KMS-11 (cell line): ENCODE results near the gene SRSF3.

Source experiments
- H2AFZ ChIP-seq: fragments of 200-600 bp; sonication (generic); 2 replicates; pipeline ENCODE4 v1.6.1; 2016; ENCODE audit warnings: antibody characterized with exemption, mixed run types, low read depth
- H3K27ac ChIP-seq: fragments of 200-600 bp; sonication (generic); 2 replicates; pipeline ENCODE4 v1.6.1; 2016; ENCODE audit warnings: mild to moderate bottlenecking, mixed run types
- H3K27me3 ChIP-seq: fragments of 200-600 bp; sonication (generic); 2 replicates; pipeline ENCODE4 v1.6.1; 2017; ENCODE audit warnings: mild to moderate bottlenecking, low read depth, mixed run types, moderate library complexity; ENCODE audit not compliant: insufficient read depth
- H3K36me3 ChIP-seq: fragments of 200-600 bp; sonication (generic); 2 replicates; pipeline ENCODE4 v1.6.1; 2017; ENCODE audit warnings: mild to moderate bottlenecking, mixed run types; ENCODE audit not compliant: insufficient read depth
- H3K4me1 ChIP-seq: fragments of 200-600 bp; sonication (generic); 2 replicates; pipeline ENCODE4 v1.6.1; 2016; ENCODE audit warnings: mild to moderate bottlenecking, low read depth, mixed run types; ENCODE audit not compliant: poor library complexity, severe bottlenecking
- H3K4me2 ChIP-seq: fragments of 200-600 bp; sonication (generic); 2 replicates; pipeline ENCODE4 v1.7.0; 2016; ENCODE audit warnings: mild to moderate bottlenecking, mixed run types
- H3K4me3 ChIP-seq: fragments of 200-600 bp; sonication (generic); IDR thresholded peaks from 2 replicates; pipeline ENCODE4 v1.6.1; 2017; ENCODE audit warnings: low read depth, low read length, mixed read lengths; ENCODE audit not compliant: insufficient read depth
- H3K79me2 ChIP-seq: fragments of 200-600 bp; sonication (generic); 2 replicates; pipeline ENCODE4 v1.6.1; 2016; ENCODE audit warnings: low read depth, mixed run types; ENCODE audit not compliant: insufficient read depth
- H3K9ac ChIP-seq: fragments of 200-600 bp; sonication (generic); 2 replicates; pipeline ENCODE4 v1.6.1; 2016; ENCODE audit warnings: mild to moderate bottlenecking, mixed run types
- H4K20me1 ChIP-seq: fragments of 200-600 bp; sonication (generic); 2 replicates; pipeline ENCODE4 v1.6.1; 2016; ENCODE audit warnings: mild to moderate bottlenecking, mixed run types; ENCODE audit not compliant: insufficient read depth
- CTCF ChIP-seq: fragments of 200-600 bp; sonication (generic); conservative IDR thresholded peaks from 2 replicates; pipeline ENCODE4 v1.6.1; 2017; ENCODE audit warnings: low read depth, mild to moderate bottlenecking, antibody characterized with exemption, low read length, moderate library complexity, mixed read lengths

The SRSF3 gene

GRCh38 chr6:36574679-36575078 lies 19.5 kb upstream of the SRSF3 start:
- no peaks in the 10 kb centered on the region for H3K79me2 ChIP-seq
- H3K9ac ChIP-seq: no peak overlapping the region
- H2AFZ ChIP-seq: no peak overlapping the region
- no peak overlapping the region for H3K27ac ChIP-seq
- H3K4me3 ChIP-seq: no peak overlapping the region
- no peaks in the 10 kb centered on the region for H4K20me1 ChIP-seq
- no peak overlapping the region for H3K4me2 ChIP-seq
- no peaks in the 10 kb centered on the region for H3K27me3 ChIP-seq
- no peaks in the 10 kb centered on the region for H3K36me3 ChIP-seq
- no peak for TF ChIP-seq CTCF
- peaks cover 8% of the 10 kb centered on the region for H3K4me1 ChIP-seq

- no peak overlapping the region for H3K4me3 ChIP-seq
- no peak overlapping the region for H3K9ac ChIP-seq
- no peaks in the 10 kb centered on the region for H3K36me3 ChIP-seq
- no peaks in the 10 kb centered on the region for H3K4me1 ChIP-seq
- H3K27me3 ChIP-seq: no peaks in the 10 kb centered on the region
- H2AFZ ChIP-seq: no peak overlapping the region
- no peaks in the 10 kb centered on the region for H4K20me1 ChIP-seq
- H3K4me2 ChIP-seq: no peak overlapping the region
- no peak overlapping the region for H3K27ac ChIP-seq
- H3K79me2 ChIP-seq: no peaks in the 10 kb centered on the region
- no peak for TF ChIP-seq CTCF
Observed at GRCh38 chr6:36576578-36576977, 17.6 kb upstream of the SRSF3 start.

DNA sequence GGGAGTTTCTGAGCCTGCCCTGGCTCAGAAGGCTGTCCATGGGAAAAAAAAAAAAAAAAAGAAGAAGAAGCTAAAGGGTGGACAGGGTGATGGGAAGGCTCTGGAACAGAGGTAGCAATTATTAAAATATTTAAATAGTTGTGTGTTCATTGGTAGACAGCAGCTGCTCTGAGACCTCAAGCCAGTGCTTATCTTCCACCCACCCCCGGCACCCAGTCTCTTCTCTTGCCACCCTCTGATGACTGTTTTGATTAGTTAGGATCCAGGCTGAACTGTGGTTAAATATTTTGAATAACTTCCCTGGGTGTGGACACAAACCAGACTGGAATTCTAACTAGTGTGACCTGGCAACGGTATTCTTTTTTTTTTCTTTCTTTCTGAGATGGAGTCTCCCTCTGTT lies 16.9 kb upstream of the SRSF3 start:
- Histone ChIP-seq H2AFZ (no peak overlapping the region), H3K4me2 (no peak overlapping the region), H3K36me3 (no peaks in the 10 kb centered on the region), H3K4me1 (no peaks in the 10 kb centered on the region), H3K79me2 (no peaks in the 10 kb centered on the region), H3K27me3 (no peaks in the 10 kb centered on the region), H3K4me3 (no peak overlapping the region), H4K20me1 (no peaks in the 10 kb centered on the region), H3K27ac (no peak overlapping the region), H3K9ac (no peak overlapping the region)
- no peak for TF ChIP-seq CTCF

- no peaks in the 10 kb centered on the region for H3K79me2 ChIP-seq
- no peak overlapping the region for H3K4me3 ChIP-seq
- H3K27me3 ChIP-seq: no peaks in the 10 kb centered on the region
- no peak overlapping the region for H2AFZ ChIP-seq
- no peak overlapping the region for H3K9ac ChIP-seq
- no peaks in the 10 kb centered on the region for H3K36me3 ChIP-seq
- H3K27ac ChIP-seq: no peak overlapping the region
- no peak for TF ChIP-seq CTCF
- H4K20me1 ChIP-seq: no peaks in the 10 kb centered on the region
- H3K4me2 ChIP-seq: no peak overlapping the region
- H3K4me1 ChIP-seq: no peaks in the 10 kb centered on the region
Observed at GRCh38 chr6:36578030-36578429, 16.1 kb upstream of the SRSF3 start.

DNA sequence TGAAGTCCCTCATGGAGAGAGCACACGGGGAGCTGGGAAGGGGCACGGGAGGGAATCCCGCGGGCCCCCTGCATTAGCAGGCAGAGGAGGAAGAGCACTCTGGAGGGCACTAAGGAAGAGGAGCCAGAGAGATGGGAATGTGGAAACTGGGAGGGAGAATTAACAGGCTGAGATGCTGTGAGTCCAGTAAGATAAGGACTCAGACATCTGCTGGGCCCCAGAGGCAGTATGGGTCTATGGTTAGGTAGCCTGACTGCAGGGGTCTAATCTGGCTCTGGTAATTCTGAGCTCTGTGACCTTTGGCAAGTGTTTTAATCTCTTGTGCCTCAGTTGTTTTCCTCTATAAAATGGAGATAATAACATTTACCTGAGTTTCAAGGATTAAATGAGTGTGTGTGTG lies 15.7 kb upstream of the SRSF3 start:
- Histone ChIP-seq H4K20me1 (no peaks in the 10 kb centered on the region), H3K9ac (no peak overlapping the region), H3K79me2 (no peaks in the 10 kb centered on the region), H2AFZ (no peak overlapping the region), H3K27ac (no peak overlapping the region), H3K36me3 (no peaks in the 10 kb centered on the region), H3K27me3 (no peaks in the 10 kb centered on the region), H3K4me2 (no peak overlapping the region), H3K4me1 (no peaks in the 10 kb centered on the region), H3K4me3 (no peak overlapping the region)
- no peak for TF ChIP-seq CTCF
